ENCODE results near the gene SPATA17. TPM values are rescaled to one million over a fixed set of nuclear protein-coding genes. Genes with fewer than 3 reads are reported as not detected.
"Not testable (repeated sequence)": the region's sequence is repeated elsewhere in the genome, so short reads cannot be mapped to it uniquely, and the experiment has no call there.

Gene SPATA17, protein sequence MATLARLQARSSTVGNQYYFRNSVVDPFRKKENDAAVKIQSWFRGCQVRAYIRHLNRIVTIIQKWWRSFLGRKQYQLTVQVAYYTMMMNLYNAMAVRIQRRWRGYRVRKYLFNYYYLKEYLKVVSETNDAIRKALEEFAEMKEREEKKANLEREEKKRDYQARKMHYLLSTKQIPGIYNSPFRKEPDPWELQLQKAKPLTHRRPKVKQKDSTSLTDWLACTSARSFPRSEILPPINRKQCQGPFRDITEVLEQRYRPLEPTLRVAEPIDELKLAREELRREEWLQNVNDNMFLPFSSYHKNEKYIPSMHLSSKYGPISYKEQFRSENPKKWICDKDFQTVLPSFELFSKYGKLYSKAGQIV
- 0.61 TPM in 1 of 2 replicates, not detected in the other for total RNA-seq (2021)
- Bru-seq, nascent RNA = percentile 16 among the genes with signal in this experiment
- BruChase-seq, experiment 1, labeled RNA remaining after a 2-hour chase = percentile 14 among the genes with signal in this experiment
- BruChase-seq, experiment 2, labeled RNA remaining after a 6-hour chase = percentile 8 among the genes with signal in this experiment
- long read RNA-seq, partial matches to known transcripts = 1 of 1 reads
- long read RNA-seq, other reads (novel, unspliced or antisense) = 0 of 1 reads

GRCh38 chr1:217630711-217631591 lies at the start of gene SPATA17, which contains the start of gene GPATCH2:
Gene SPATA17 (plus strand): TSS chr1:217631344. CDS start chr1:217631379, 35 bp downstream.
Gene GPATCH2 (minus strand): TSS chr1:217631090. CDS start chr1:217630971, 119 bp downstream.
- no TSS peak for BruUV-seq (replicated peaks)
- POLR2A ChIA-PET (ENCODE audit: low non-redundant PET) = interaction anchor here (0.6 to 1.1 kb wide), 2 partner anchors 23 to 1783 kb away, joined by 3 to 7 read pairs; no protein-coding TSS in a partner anchor
- TF ChIP-seq EZH2 (IDR thresholded peaks at IDR 0.05; ENCODE audit: borderline replicate concordance, low read depth, low read length, poor library complexity, severe bottlenecking) = no peak
- peak; percentile 38; the same call in 1 of the 2 replicates for TF ChIP-seq CTCF (conservative IDR thresholded peaks at IDR 0.05; ENCODE audit: low read depth, low read length)
- no peaks in the 10 kb centered on the region for H3K27me3 ChIP-seq (replicated peaks; ENCODE audit: insufficient read depth, low read depth, low read length, poor library complexity)
- peaks cover 13% of the 10 kb centered on the region for H3K4me1 ChIP-seq (ENCODE audit: insufficient read depth, low read length, poor library complexity, severe bottlenecking)
- H3K9me3 ChIP-seq (ENCODE audit: low read depth, low read length, poor library complexity, severe bottlenecking) = no peaks in the 10 kb centered on the region
- peak within 1 kb of the TSS; percentile 99 for H3K27ac ChIP-seq (ENCODE audit: low read depth, low read length, poor library complexity, severe bottlenecking)
- H3K4me3 ChIP-seq (ENCODE audit: low read depth, low read length, poor library complexity, severe bottlenecking) = peak within 1 kb of the TSS; percentile 72
- peak; percentile 92 for DNase-seq (ENCODE audit: low spot score)
- intact Hi-C loops (cut with micrococcal nuclease; ENCODE audit: unreplicated experiment) = no loop called here
- no peaks in the 10 kb centered on the region for H3K36me3 ChIP-seq (ENCODE audit: insufficient read depth, low read length, poor library complexity, severe bottlenecking)
- CTCF ChIA-PET = no interaction called here

DNA sequence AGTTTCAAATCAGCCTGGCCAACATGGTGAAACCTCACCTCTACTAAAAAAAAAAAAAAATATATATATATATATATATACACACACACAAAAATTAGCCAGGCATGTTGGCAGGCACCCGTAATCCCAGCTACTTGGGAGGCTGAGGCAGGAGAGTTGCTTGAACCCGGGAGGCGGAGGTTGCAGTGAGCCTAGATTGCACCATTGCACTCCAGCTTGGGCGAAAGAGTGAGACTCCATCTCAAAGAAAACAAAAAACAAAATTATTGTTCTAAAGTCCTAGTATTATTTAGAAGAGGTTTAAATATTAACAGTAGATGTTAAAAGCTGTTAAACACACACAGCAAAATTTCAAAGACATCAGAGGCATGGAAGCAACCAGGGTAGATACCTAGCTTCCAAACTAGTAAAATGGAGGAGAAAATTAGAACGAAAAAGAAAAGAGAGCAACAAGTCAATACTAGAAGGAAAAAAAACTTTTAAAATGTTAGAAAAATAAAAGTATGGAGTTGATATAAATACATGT lies 46.8 kb upstream of the SPATA17 start:
- DNase-seq (ENCODE audit: low spot score); H3K27me3 ChIP-seq (replicated peaks; ENCODE audit: insufficient read depth, low read depth, low read length, poor library complexity); H3K4me1 ChIP-seq (ENCODE audit: insufficient read depth, low read length, poor library complexity, severe bottlenecking); H3K9me3 ChIP-seq (ENCODE audit: low read depth, low read length, poor library complexity, severe bottlenecking); H3K36me3 ChIP-seq (ENCODE audit: insufficient read depth, low read length, poor library complexity, severe bottlenecking); H3K4me3 ChIP-seq (ENCODE audit: low read depth, low read length, poor library complexity, severe bottlenecking); intact Hi-C loops (cut with micrococcal nuclease; ENCODE audit: unreplicated experiment); POLR2A ChIA-PET (ENCODE audit: low non-redundant PET); BruUV-seq (replicated peaks); H3K27ac ChIP-seq (ENCODE audit: low read depth, low read length, poor library complexity, severe bottlenecking); CTCF ChIA-PET: not testable (repeated sequence)

DNA sequence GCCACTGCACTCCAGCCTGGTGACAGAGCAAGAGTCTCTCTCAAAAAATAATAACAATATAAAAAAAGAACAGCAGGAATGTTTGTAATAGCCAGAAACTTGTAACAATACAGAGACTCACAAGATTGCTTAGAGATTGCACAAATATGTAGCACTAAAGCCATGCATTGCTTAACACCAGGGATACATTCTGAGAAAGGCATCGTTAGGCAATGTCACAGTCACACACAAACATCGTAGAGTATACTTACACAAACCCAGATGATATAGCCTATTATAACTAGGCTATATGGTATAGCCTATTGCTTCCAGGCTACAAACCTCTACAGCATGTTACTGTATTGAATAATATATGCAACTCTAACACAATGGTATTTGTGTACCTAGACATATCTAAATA lies 45.6 kb upstream of the SPATA17 start:
- TF ChIP-seq CTCF (conservative IDR thresholded peaks at IDR 0.05; ENCODE audit: low read depth, low read length) = no peak
- TF ChIP-seq EZH2 (IDR thresholded peaks at IDR 0.05; ENCODE audit: borderline replicate concordance, low read depth, low read length, poor library complexity, severe bottlenecking) = no peak
- Histone ChIP-seq H3K9me3 (ENCODE audit: low read depth, low read length, poor library complexity, severe bottlenecking) (no peaks in the 10 kb centered on the region), H3K27me3 (replicated peaks; ENCODE audit: insufficient read depth, low read depth, low read length, poor library complexity) (no peaks in the 10 kb centered on the region), H3K36me3 (ENCODE audit: insufficient read depth, low read length, poor library complexity, severe bottlenecking) (no peaks in the 10 kb centered on the region), H3K4me3 (ENCODE audit: low read depth, low read length, poor library complexity, severe bottlenecking) (no peak overlapping the region), H3K4me1 (ENCODE audit: insufficient read depth, low read length, poor library complexity, severe bottlenecking) (no peaks in the 10 kb centered on the region), H3K27ac (ENCODE audit: low read depth, low read length, poor library complexity, severe bottlenecking) (no peak overlapping the region)
- no TSS peak for BruUV-seq (replicated peaks)
- DNase-seq (ENCODE audit: low spot score) = no peak
- POLR2A ChIA-PET (ENCODE audit: low non-redundant PET) = no interaction called here
- intact Hi-C loops (cut with micrococcal nuclease; ENCODE audit: unreplicated experiment) = no loop called here
- CTCF ChIA-PET = no interaction called here

Data from A673 (cell line).